HCEC 1CT (cell line): ENCODE results near the gene SERINC3.
A peak's percentile ranks its signal among the peaks of the same experiment; 100 is the strongest.
"Not testable (repeated sequence)": the region's sequence is repeated elsewhere in the genome, so short reads cannot be mapped to it uniquely, and the experiment has no call there.

Experiments
- DNase-seq: peaks from one replicate; pipeline ENCODE4 v3.0.0-alpha.2; 2017

SERINC3 gene

DNA sequence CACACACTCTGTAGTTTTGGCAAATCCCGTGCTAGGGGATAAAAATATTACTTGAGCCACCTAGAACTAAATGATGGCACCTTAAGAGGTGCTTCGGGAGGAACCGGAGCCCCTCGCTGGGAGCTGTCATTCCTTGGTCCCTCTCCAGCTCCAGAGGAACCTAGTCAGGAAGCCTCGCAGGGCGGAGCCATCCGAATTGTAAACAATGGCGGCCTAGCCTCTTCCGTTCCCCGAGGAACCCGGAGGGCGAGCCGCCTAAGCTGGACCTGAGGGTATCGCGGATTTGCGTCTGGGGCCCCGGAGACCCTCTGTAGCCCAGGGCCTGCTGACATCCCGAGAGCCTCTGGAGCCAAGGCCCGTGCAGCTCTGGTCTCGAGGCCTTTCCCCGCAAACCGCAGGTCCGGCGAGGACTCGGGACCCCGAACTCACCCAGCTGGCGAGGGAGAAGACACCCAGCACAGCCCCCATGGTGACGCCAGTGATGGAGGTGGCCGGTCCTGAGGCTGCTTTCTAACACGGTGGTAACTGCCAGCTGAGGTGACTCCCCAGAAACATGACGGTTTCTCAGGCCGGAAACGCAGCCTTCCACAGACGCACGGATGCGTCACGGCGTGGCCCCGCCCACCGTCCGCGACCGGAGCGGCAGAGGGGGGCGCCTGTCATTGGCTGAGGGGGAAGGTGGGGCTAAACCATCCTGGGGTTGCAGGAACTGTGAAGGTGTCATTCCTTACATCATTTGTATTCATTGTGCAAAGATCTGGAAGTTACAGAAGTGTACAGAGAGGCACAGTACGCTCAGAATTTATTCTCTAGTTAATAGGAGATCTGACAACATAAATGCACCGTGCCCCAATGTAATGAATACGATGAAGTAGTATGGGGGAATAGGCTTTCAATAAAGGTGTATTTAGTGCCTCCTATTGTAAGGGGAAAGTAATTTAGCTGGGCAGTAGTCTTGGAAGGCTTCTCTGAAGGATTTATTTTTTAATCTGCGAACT lies at the start of gene SERINC3:
Gene SERINC3, minus strand, starts transcription at position 587 of the 998 bp plus-strand sequence. Its CDS starts 119 bp downstream, at position 468.
- peak; percentile 92 for DNase-seq

DNA sequence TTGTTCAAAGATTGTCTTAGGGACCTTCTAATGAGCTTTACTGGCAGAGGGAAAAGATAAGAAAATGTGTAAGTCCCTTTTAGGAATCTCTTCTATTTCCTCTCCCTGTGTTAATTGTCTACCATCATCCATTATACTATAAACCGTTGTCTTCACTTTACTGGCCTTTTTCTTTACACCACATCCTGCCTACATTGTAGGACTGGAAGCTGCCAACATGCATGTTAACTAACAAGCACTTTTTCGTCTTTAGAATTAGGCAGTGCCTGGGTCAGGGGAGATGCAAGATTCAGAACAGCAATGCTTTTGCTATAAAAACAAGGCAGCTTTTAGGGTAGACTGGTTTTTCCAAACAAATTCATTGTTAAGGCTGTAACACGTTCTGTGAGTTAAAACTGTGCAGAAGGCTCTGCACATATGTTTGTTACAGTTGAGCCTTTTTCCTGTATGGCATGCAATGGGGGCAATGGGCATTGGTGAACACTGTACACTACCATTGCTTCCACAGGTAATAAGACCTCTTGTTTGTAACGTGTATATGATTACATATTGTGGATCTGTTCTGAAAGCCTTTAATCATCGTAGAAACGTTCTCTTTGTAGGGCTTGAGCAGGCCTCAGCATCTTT lies 49.6 kb upstream of the SERINC3 start:
- no peak for DNase-seq

DNA sequence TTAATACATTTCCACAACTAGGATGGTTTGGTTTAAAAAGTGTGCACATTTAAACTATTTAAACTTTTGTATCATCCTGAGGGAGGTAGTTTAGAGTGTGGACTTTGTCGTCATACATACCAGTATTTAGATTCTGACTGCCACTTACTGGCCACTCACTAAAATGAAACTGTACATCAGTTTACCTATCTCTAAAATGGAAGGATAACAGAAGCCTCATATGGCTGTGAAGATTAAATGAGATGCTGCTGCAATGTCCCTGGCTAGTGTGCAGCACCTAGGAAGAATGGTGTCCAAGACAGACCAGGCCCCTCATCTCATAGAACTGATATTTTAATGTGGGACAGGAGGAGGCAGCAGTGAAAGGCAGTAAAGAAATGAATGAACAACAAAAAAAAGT lies 48.5 kb upstream of the SERINC3 start:
- no peak for DNase-seq

DNA sequence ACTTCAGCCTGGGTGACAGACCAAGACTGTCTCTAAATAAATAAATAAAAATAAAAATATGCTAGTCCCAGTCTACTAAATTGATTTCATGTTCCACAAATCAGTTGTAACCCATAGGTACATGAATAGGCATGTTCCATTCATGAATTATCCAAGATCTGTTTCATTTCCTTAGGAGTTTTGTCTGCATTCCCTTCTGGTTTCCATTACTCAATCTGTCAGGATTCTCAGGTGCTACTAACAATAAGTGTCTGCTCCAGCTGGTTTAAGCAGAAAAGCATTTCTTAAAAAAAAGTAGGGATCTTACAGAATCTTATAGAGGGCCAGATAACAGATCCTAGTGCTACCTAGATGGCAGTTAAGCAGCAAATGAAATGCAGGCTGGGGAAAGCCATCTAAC lies 44.9 kb upstream of the SERINC3 start:
- DNase-seq = no peak

DNA sequence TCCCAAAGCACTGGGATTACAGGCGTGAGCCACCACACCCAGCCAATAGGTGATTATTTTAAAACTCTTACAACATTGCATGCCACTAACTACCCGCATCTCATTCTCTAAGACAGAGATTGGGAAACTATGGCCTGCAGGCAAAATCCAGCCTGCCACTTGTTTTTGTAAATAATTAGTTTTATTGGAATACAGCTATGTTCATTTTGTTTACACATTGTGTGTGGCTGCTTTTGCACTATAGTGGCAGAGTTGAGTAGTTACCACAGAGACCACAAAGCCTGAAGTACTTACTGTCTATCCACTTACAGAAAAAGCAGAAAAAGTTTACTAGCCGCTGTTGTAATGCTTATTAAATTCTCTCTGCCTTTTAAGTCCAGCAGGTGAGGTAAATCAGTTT lies 44.1 kb upstream of the SERINC3 start:
- DNase-seq = no peak

DNA sequence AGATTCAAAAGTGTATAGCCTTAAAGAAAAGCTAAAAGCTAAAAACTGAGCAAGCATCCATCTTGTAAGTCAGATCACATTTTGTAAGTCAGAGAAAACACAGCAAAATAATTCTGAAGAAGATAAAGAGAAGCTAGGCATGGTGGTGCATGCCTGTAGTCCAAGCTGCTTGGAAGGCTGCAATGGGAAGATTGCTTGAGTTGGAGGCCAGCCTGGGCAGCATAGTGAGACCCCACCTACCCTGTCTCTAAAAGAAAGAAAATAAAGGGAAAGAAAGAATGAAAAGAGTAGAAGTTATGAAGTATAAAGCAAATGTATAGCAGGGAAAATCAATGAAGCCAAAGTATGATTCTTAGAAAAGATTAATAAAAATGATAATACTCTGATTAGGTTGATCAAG lies 40.0 kb upstream of the SERINC3 start:
- no peak for DNase-seq

DNA sequence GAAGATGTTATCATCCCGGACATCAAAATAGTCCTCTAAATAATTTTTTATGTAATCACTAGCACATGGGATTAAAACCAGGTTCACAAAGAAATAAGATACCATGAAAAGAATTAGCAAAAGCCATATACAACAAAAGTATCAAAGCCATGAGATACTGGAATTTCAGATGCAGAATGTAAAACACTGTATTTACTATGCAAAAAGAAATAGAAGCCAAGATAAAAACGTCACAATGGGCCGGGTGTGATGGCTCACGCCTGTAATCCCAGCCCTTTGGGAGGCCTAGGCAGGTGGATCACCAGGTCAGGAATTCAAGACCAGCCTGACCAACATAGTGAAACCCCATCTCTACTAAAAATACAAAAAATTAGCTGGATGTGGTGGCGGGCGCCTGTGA lies 38.9 kb upstream of the SERINC3 start:
- DNase-seq = not testable (repeated sequence)

DNA sequence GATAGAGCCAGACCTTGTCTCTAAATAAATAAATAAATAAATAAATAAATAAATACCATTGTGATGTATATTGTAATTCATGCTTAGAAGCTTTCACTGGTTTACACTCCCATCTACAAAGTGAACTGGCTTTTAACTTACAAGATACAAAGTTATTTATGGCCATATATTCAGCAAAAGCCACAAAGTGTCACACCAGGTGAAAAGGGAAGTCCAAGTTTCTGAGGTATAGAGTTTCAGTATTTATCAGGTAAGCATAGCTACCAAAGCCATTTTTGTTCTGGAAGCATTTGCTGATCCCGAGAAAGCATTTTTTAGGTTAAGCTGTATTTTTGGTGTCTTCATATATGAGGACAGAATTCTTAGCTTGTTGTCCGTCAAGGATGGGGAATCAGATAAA lies 38.4 kb upstream of the SERINC3 start:
- no peak for DNase-seq

DNA sequence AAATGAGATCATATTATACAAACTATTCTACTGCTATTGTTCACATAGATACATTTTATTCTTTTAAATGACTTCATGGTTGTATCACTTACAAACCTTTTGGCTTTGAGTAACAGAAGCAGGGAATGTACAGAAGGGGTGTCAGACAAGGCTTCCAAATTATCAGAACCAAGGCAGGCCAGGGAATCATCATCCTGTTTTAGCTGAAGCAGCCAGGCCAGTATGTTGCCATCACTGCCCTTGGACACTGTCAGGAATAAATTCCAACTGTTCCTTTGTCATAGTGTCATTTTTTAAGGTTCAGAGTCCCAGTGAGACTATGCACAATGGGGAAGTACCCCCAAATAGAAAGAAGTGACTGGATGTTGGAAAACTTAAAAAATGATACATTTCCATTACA lies 37.4 kb upstream of the SERINC3 start:
- DNase-seq = no peak

DNA sequence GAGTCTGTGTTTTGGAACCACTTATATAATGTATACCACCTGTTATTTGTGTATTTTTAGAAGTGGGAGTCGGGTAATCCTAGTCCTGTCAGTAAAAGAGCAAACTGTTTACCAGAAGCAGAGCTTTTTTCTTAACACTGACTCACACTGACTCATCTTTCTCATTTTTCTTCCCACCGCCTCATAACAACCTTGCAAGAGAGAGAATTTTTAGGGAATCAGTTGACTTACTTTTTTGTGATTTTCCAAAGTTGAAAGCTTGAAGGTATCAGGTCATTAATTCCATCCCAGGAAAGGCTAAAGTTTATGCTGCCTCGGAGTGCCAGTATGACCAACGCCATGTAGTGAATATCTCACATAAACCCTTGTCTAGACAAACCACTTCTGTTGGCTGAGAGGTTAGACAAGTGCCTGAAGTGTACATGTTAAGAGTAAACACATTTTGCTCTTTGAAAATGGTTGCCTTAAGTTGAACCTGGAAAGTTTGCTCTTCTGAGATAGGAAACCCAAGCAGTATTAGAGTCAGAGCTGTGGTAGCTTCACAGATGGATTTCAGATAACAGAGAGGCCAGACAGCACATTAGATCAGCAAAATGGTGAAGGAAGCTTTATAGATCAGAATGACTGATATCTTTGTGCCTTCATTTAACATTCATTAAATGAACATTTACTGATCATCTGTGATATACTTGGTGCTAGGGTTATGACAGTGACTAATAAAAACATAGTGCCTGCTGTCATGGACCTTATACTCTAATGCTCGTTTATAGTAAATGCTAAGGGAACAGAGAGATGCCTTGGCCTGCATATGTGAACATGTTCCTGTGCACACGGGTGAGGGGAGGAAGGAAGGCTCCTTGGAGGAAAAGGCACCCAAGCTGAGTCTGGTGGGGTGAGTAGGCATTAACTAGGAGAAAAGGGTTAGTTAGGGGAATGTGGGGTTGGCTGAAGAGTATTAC lies 31.4 kb upstream of the SERINC3 start:
- peak; percentile 91 for DNase-seq

DNA sequence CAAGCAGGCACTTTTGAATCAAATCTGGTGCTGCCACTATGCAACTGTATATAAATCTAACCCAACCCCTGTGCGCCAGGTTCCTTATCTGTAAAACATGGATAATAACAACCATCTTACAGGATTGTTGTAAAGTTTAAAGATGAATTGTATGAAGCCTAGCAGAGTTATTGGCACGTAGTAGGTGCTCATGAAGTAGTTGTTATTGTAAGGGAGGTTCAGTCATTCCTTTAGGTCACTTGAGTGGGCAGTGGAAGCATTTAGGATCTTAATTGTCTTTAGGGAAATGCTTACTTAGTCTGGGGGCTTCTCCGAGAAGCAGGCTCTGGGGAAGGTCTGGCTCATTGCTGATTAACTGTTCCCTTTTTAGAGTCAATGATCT lies 30.7 kb upstream of the SERINC3 start:
- no peak for DNase-seq

DNA sequence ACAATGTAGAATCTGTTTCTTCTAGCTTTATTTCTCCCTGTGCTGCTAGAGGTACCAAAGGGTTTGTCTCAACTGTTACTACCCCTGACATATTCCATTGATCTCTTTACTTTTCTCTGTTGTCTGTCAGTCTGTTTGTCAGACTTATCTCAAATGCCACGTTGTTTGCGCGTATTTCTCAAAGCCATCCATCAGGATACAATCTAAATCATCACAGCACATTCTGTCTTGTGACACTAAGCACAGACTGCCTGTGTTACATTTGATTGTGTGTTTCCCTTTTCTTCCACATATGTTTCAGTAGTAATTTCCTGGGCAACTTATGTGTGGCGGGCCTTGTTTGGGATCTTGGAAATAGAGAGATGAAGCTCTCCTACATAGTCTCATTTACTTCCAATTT lies 30.2 kb upstream of the SERINC3 start:
- no peak for DNase-seq

DNA sequence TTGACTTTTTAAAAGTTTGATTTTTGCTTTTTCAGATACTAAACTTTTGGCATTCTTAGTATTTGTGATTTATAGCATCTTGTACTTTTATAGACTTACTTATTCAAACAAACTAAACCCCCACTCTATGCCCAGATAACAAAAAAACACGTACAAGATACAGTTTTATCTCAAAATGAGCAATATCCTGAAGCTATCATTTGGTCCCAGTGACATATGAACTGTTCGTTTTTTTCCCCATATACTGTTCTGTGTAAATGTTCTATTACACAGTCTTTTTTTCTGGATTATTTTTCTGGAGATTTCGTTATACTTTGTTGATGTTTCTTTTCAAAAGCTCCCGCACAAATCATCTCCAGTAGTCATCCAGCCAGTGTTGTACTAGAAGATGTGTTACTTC lies 27.3 kb upstream of the SERINC3 start:
- no peak for DNase-seq

DNA sequence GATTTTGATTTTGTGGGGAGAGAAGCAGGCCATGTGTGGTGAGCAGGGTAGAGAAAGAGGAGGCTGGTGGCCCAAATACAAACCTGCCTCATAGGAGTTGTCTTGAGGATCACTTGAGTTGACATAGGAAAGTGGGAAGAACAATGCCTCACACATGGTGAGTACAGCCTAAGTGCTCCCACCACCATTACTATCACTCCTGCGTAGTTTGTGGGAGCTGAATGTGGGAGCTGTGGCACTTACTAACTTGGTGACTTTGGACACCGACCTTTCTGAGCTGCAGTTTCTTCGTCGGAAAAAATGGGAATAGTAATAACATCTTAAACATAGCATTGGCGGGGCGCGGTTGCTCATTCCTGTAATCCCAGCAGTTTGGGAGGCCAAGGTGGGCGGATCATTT lies 25.5 kb upstream of the SERINC3 start:
- DNase-seq = no peak

DNA sequence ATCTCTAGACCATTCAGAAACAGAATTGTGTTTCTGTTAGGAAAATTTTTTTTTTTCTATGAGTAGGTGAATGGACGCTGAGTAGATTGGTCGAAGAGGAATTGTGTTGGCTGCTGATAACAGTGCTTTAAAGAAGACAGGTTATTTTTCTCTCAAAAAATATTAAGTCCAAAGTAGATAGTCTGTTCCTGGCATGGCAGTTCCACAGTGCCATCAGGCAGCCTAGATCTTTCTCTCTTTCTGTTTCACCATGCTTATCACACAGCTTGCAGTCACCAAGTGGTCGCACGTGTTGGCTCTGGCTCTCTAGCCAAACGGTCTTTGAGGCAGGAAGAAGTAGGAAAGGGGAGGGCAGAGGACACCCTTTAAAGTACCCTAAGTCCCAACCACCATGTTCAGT lies 22.4 kb upstream of the SERINC3 start:
- DNase-seq = no peak

DNA sequence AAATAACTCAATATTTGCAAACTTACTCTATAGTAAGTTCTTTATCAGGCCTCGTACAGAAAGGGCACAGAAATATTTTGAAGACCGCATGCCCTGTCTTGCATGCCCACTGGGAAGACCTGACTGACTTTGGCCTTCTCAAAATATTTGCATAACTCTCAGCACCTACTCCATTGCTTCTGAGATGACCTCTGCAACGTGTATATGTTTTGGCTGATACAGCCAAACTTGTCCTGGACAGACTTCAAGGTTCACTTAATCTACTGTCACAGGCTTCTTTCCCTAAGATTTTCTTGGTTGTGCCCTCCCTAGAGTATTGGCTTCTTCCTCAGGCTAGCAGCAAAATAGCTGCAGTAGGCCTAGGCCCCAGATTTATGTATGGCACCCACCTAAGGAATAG lies 21.5 kb upstream of the SERINC3 start:
- DNase-seq = no peak

DNA sequence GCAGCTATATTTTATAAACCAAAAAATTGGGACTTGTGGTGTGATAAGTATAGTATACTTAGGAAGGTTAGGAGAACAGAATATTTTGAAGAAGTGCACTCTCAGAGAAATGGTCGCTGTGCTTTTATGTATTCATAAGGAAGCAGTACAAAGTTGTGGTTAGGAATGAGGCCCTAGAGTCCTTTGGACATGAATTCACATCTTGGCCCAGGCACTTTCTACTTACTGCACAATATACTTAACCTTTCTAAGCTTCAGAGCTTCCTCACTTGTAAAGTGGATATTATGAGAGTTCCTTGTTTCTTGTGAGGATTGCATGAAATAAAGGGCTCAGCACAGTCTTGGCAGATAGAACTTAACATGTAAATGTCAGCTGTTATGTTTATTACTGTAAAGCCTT lies 21.0 kb upstream of the SERINC3 start:
- DNase-seq = no peak

DNA sequence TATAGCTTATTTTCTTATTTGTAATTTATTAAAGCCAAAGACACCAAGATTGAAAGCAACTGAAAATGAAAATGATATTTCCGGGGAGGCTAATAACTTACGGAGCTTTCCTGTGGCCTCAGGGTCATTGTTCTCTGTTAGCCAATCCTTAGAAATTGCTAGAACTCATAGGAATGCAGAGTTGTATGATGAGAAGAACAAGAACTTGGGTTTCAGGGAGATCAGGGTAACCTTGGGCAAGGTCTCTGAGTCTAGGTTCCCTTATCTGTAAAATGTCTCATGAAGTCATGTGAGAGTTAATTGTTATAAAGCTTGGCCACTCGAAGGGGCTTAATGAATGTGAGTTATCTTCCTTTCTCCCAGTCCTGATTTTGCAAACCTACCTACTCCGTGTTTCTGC lies 20.1 kb upstream of the SERINC3 start:
- DNase-seq = no peak

DNA sequence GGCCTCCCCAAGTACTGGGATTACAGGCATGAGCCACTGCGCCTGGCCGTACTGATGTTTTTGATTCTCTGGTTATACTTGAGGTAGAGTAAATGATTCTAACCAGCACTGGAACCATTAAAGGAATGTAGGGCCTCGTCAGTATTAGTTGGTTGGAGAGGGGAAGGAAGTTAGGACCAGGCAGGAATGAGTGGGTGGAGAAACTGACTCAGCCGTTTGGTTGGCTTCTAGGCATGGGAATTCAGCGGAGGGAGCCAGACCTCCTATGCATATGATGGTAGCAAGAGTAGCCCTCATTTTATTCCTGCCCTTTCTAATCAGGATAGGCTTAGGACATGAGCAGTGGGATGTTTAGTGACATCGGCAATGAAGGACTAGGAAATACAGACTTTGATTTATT lies 19.0 kb upstream of the SERINC3 start:
- peak; percentile 84 for DNase-seq

DNA sequence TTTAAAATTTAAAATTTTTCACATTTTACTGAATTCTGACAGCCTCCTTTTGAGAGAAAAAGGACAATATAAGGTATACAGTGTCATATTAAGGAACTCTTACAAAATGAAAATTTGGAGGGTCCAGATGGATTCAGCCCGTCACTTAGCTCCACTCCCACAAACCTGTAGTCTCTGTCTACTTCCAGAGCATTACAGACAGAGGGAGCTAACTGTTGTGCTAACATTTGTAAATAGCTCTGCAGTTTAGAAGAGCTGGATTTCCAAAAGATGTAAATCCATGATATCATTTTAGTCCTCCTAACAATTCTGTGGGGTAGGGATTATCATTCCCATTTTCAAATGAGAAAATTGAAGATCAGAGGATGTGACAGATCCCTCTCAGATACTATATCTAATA lies 16.1 kb upstream of the SERINC3 start:
- no peak for DNase-seq

DNA sequence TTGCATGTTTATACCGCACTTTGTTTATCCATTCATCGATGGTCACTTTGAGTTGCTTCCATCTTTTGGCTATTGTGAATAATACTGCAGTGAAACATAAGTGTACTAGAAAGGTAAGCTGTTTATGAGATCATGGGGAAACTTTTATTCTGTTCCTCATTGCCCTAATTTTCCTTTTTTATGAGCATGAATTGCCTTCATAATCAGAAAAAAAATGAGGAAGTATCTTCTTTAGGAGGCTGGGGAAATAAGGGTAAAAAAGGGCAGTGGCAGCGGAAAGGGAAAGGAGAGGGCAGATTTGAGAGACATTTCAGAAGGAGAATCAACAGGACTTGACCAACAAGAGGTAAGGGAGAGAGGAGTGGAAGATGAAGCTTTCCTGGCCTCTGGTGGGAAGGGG lies 14.3 kb upstream of the SERINC3 start:
- DNase-seq = no peak

DNA sequence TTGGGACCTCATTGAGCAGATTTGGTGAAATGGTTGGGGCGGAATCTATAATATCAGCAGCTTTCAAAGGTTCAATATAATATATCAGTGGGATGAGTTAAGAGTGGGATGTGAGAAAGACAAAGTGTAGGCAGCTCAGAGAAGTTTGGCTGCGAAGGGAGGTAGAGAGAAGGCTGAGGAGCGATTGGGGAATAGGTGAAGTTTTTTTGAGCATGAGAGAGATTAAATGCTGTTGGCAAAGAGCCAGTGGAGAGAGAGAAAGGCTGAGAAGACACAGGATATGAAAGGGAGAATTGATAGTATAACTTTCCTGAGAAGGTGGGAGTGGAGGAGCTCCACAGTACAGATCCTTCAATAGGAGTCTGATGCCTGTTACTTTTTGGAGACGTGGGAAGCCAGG lies 12.1 kb upstream of the SERINC3 start:
- DNase-seq = no peak

DNA sequence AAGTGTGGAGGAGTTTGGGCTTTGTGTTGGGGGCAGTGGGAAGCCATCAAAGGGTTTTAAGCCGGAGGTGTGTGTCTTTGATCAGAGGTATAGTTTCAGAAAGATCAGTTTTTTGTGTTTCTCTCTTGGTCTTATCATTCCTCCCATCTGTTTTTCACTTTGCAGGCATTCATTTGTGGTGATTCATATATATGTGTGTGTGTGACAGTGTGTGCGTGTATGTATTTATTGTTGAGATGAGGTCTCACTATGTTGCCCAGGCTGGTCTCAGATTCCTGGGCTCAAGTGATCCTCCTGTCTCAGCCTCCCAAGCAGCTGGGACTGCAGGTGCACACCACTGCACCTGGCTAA lies 11.1 kb upstream of the SERINC3 start:
- peak; percentile 65 for DNase-seq
